SK-N-SH (cell line): ENCODE measurements around the gene OR2F1.

Experiments used
- EP300 ChIP-seq, 2 experiments: IDR thresholded peaks; 2 replicates each; pipeline versions ENCODE4 v1.4.0 to v1.6.1; 2012; ENCODE audit warnings: borderline replicate concordance in 1 of 2, low read depth in 1 of 2, low read length in 1 of 2
- JUND ChIP-seq: IDR thresholded peaks from 2 replicates; pipeline ENCODE4 v1.4.0; 2012
- SMC3 ChIP-seq: IDR thresholded peaks from 2 replicates; pipeline ENCODE4 v1.6.1; 2012; ENCODE audit warnings: low read depth, low read length, improper control_type of control experiment
- TF ChIP-seq, protein P1 (sequence below): fragments of 200-600 bp; sonication (generic); IDR thresholded peaks from 2 replicates; pipeline ENCODE4 v1.6.1; 2017; ENCODE audit warnings: antibody characterized with exemption, mild to moderate bottlenecking, moderate library complexity

DNA sequence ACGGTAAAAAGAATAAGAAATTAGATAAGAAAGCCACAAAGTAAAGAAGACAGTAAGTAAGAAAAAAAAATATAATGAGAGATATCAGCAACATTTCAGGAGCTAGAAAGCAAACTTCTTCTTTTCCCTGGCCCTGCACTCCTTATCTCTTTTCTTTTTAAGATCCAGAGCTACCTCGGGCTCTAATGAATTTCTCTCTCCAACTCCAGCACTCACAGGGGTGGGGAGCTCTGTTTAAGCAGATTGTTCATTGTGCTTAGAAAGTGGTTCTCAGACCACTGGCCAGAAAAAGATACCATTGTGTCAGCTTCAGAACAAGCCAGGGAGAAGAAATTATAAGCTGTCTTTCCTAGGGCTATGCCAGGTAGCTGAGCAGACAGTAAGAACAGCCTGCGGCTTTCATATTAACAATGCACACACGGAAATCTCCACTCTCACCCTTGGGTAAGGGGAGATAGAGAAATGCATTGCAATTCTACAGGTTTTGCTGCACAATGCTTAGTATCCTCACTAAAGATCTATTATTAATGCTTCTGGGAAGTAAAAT lies 19.3 kb downstream of the OR2F1 start:
- TF ChIP-seq JUND (no peak), EP300 (IDR thresholded peaks at IDR 0.05; ENCODE audit: borderline replicate concordance in 1 of 2, low read depth in 1 of 2, low read length in 1 of 2) (no peak), SMC3 (no peak)
- TF ChIP-seq, protein P1, sequence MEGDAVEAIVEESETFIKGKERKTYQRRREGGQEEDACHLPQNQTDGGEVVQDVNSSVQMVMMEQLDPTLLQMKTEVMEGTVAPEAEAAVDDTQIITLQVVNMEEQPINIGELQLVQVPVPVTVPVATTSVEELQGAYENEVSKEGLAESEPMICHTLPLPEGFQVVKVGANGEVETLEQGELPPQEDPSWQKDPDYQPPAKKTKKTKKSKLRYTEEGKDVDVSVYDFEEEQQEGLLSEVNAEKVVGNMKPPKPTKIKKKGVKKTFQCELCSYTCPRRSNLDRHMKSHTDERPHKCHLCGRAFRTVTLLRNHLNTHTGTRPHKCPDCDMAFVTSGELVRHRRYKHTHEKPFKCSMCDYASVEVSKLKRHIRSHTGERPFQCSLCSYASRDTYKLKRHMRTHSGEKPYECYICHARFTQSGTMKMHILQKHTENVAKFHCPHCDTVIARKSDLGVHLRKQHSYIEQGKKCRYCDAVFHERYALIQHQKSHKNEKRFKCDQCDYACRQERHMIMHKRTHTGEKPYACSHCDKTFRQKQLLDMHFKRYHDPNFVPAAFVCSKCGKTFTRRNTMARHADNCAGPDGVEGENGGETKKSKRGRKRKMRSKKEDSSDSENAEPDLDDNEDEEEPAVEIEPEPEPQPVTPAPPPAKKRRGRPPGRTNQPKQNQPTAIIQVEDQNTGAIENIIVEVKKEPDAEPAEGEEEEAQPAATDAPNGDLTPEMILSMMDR: no peak
